Measurements from ENCODE around the gene SREBF1.
"Not testable (repeated sequence)": the region's sequence is repeated elsewhere in the genome, so short reads cannot be mapped to it uniquely, and the experiment has no call there.

SREBF1 gene

DNA sequence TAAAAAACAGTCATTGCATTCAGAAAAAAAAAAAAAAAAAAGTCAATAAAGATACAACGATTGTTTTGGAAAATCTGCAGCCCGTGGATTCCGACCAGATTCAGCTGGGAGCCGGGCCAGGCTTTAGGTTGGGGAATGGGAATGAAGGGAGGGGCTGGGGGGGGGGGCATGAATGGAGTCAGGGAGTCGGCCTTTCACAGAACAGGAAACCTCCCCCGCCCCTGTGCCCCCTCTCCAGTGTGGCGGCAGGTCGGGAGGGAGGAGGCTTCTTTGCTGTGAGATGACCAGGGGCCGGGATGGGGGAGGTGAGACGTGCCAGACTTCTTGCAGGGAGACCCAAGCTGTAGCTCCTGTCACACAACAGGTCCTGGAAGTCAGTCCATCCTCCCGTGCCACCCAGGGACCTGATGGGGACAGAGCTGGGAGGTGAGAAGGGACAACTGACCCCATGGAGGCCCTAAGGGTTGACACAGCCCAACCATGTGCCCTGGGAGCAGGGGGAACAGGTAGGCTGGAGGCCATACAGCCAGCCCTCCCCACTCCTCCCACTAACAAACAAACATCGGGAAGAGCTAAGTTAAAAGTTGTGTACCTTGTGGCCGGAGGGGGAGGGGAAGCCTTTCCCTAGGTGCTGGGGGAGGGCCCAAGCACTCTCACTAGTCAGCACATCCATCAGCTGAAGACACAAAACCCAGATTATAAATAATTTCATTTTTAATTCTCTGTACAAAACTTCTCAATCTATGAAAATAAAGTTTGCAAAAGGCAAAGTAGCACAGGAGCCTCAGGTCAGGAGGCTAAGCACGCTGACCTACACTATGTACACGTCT, 25.2 kb downstream of the SREBF1 start:
- DNase-seq (ENCODE audit: low spot score): no peak

DNA sequence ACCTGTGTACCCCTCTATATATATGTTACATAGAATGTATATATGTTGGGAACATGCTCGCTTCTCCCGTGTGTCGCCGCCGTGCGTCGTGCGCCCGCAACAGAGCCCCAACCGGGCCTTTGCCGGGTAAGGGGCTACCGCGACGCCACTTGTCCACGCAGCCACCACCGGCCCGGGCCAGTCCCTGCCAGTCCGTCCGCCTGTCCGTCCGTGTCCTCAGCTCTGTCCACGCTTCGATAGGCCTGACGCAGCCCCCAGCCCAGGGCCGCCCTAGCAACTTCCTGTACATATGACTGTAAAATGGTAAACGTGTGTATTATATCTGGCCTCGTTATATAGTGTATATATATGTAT, 25.9 kb downstream of the SREBF1 start:
- no peak for DNase-seq (ENCODE audit: low spot score)

DNA sequence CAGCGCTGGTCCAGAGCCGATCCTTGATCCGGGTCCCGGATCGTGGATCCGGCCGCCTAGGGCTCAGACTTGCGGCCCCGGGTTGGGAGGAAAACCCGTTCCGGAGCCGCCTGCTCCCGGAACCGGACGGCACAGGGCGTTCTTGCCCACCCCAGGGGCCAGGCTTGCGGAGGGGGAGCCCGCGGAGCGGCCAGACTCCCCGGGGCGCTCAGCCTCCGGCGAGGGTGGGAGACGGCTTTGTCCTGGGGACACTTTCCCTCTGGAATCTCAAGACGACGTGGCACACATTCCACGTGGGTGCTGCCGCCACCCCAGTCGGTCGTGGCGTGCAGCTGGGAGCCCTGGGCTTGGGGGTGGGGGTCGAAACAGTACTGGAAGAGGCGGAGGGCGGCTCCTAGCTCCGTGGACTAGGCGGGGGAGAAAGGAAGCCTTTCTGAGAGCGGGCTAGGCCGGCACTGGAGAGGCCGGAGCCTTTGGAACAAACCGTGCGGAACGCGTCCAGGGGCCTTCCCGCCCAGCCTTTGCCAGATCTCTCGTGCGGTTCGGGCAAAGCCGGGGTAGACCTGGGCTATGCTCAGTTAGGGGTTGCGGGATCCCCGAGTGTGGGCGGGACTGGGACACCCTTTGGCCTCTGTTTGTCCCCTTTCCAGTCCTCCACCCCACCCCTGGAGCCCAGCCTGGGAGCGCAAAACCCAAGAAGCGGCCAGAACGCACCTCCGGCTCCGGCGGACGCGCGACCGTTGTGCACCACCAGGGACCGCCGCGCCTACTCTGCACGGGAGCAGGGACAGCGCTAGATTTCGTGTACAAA, 26.5 kb downstream of the SREBF1 start:
- no peak for DNase-seq (ENCODE audit: low spot score)

DNA sequence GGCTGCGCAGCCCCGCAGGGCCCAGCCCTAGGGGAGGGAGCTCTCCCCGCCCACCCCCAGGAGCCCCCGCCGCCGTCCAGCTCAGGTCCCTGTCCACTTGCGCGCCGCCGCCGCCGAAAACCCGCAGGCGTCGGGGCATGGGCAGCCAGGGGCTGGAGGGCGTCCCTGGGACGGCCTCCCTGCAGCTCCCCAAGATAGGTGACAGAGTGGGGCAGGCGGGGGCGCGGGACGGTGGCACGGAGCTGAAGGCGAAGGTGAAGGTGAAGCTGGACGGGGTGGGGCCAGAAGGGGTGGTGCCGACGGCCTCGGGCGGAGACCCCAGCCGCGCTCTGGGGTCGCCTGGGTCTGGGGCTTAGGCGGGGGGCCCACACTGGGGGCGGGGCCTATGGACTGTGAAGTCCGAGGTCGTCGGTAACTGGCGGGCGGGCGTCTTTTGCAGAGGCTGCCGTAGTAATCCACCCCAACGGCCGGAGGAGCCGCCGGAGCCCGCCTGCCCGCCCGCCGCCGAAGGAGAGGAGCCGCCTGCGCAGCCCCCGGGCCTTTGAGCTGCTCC, 27.2 kb downstream of the SREBF1 start:
- no peak for DNase-seq (ENCODE audit: low spot score)

DNA sequence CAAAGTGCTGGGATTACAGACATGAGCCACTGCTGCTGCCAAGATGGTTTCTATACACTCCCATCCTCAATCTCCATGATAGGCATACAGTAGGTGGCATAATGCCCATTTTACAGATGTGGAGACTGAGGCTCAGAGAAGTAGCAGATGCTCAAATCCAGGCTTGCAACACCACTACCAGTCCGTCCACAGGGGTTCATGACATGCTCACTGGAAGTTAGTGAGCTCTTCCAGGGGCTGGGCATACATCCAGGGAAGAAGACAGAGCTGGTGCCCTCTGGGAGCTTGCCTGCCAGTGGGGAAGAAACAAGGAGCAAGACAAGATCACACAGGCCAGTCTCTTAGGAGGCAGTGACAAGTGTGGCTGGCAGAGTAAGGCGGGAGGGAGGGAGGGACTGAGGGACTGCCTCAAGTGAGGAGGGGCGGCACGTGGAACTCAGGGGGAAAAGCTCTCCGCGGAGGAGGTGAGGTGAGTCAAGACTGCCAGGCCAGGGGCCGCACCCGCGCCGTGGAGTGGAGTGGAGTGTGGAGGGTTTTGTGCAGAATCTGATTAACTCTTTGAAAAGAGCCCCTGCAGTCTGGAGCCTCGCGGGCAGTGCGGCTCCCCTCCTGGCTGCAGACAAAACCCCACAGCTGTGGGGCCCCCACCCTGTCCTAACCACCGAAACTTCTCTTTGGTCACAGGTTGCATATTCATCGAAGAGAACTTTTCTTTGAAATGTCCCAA, 27.9 kb downstream of the SREBF1 start:
- no peak for DNase-seq (ENCODE audit: low spot score)

DNA sequence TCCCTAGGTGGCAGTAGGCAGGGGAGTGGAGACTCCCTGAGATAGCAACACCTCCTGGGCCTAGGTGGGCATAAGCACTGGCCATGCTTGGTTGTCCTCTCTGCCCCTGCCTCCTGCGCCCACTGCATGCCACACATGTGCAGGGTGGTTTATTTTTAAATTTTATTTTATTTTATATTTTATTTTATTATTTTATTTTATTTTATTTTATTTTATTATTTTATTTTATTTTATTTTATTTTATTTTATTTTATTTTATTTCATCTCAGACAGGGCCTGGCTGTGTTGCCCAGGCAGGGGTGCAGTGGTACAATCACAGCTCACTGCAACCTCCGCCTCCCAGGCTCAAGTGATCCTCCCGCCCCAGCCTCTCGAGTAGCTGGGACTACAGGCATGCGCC, 28.6 kb downstream of the SREBF1 start:
- DNase-seq (ENCODE audit: low spot score): not testable (repeated sequence)

DNA sequence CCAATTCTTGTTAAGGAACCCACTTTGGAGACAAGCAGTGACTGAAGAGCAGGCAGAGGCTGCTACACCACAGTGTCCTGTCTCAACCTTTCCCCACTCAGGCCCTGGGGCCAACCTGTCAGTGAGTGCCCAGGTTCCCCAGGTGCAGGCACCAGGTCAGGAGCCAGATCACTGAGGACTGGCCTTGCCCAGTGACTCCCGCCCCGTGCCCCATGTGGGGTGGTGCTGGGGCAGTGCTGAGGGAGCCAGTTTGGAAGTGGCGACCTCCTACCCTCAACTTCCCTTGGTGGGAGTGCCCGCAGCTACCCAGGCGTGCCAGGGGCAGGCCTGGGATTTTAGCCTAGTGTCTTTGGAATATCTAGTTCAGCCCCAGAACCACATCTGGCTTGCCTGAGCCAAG, 29.3 kb downstream of the SREBF1 start:
- DNase-seq (ENCODE audit: low spot score): no peak

DNA sequence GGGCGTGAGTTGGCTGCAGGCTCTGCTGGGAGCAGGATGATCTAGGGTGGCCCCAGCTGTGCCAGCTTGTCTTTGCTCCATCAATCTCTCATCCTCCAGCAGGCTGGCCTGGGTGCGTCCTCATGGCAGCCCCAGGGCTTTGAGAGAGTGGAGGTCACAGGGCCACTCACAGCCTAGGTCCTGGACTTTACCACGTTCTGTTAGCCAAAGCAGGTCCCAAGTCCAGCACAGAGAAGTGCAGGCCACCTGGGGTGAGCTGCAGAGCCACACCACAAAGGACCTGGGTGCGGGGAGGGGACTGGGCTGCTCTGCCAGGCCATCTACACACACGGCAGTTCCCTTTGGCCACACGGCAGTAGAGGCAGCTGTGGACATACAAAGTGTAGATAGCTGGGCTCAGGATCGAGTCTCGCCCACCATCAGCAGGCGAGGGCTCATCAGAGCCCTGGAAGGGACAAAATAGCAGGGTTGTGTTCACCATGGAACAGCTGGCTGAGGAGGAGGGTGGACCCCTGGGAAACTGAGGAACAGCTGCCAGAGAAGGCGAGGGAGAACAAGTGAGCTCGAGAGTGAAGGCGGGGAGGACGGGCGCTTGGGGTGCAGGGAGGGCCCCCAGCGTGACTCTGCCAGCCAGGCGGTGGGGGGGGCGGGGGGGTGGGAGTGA, 30.0 kb downstream of the SREBF1 start:
- DNase-seq (ENCODE audit: low spot score): no peak

DNA sequence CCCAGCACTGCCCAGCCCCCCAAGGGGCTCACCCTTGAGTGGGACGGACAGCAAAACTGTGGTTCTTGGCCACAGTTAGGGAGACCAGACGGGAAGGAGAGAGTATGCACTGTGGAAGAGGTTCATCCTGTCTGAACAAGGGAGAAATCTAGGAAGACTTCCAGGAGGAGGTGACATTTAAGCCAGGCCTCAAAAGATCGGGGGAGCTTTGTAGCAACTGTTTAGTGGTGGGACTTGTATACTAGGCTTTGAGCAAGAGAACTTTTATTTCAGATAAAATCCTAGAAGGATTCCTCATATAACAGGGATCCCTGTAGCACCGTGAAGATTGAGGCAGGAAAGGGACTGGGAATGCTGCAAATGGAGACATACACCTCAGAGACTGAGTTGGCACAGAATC, 30.8 kb downstream of the SREBF1 start:
- DNase-seq (ENCODE audit: low spot score): no peak

DNA sequence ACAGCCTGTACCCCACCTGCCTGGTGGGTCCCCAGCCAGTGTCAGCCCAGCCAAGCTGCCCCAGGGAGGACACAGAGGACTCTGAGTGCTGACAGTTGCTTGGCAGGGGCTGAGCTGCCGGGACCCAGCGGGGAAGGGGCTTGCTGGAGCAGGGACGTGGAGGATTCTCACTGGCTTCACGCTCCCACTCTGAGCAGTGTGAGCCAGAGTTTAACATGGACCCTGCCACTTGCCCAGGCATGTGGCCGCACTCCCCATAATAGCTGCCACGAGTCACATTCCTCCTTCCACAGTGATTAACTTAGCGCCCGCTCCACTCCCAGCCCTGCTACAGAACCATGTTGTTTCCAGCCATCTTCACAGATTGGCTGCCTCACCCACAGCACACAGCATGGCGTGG, 31.2 kb downstream of the SREBF1 start:
- DNase-seq (ENCODE audit: low spot score): no peak

DNA sequence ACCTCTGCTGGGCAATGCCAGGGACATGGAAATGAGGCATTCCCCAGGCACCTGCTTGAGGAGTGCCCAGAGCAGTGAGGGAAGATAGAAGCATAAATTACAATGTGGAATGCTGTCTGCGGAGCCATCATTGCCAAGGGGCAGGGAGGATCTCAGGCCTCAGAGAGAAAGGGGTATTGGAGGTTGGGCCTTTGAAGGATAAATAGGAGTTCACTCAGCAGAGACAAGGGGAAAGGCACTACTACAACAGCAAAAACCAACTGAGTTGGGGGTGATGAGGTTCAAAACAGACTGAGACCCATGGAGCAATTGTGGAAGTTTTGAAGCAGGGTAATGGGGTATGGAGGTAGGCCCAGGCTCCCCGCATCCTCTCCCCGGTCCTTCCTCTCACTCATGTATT, 32.8 kb downstream of the SREBF1 start:
- no peak for DNase-seq (ENCODE audit: low spot score)

DNA sequence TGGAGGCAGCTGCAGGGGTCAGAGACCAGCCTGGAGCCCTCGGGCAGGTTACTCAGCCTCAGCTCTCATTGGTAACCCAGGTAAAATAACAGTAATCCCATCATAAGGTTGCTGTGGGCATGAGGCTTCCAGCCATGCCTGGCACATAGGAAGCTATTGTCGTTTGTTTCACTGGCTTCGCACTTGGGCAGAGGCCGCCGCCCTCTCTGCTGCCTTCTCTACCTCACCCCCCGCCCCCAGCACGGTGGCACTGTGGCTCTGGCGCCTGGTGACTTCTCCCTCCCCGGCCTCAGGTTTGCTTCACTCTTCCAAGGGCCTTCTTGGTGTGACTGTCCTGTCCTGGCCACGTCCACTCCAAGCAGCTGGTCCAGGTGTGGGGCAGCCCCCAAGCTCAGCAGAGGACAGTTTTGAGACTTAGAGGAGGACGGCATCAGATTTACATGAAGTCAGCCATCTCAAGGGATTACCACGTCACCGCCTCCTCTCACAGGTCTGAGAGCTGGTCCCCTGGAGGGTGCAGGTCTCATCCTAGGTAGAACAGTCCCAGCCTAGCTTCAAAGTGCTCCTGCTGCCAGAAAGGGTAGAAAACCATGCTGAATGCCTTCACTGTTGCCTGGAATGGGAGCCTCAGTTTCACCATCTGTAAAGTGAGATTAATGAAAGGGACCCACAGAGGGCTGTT, 34.8 kb downstream of the SREBF1 start:
- no peak for DNase-seq (ENCODE audit: low spot score)

DNA sequence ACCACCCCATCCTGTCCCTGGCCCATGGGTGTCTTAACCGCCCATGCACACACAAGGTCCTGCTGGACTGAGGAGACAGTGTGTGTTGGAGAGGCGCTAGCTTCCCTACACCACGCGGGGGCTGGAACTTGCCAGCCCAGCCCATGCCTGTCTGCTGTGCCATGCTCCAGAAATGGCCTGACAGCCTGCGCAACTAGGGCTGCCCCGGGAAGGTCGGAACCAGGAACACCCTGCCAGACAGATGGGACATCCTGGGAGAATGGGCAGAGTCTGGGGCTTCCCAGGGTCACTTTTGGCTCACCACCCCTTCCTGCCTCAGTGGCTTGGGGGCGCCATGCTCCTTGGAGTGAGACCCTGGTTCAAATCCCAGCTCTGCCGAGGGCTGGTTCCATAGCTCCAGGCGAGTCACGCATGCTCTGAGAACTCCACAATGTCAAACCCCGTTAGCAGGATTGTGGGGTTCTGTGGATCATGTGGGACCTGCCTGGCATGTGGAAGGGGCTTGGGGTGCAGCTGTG, 36.2 kb downstream of the SREBF1 start:
- DNase-seq (ENCODE audit: low spot score): no peak

DNA sequence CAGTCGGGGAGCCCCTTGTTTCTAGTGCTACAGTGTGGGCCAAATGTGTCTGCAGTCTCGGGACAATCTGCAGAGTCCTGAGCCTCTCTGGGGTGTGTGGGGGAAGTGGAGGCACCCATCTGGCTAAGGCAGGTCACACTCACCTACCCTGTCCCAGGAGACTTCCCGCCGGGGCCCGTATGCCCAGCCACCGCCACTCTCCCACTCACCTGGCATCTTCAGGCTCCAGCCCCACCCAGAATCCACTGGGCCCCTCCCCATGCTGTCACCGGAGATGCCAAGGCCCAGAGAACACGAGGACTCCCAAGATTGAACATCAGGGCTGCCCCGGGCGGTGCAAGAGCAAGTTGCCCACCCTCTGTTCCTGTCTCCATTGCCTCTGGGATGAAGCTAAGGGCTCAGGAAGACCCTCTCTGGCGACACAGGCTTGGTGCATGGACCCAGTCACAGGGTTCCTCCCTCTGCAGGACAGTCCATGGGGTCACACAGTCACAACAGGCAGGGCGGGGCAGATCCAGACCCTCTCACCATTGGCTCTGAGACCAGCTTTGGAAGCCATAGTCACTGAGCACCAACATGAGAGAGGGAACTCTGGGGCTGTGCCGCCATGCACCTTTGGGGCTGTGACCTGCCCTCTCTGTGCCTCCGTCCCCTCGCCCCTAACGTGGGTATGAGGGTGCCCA, 38.1 kb downstream of the SREBF1 start:
- no peak for DNase-seq (ENCODE audit: low spot score)

DNA sequence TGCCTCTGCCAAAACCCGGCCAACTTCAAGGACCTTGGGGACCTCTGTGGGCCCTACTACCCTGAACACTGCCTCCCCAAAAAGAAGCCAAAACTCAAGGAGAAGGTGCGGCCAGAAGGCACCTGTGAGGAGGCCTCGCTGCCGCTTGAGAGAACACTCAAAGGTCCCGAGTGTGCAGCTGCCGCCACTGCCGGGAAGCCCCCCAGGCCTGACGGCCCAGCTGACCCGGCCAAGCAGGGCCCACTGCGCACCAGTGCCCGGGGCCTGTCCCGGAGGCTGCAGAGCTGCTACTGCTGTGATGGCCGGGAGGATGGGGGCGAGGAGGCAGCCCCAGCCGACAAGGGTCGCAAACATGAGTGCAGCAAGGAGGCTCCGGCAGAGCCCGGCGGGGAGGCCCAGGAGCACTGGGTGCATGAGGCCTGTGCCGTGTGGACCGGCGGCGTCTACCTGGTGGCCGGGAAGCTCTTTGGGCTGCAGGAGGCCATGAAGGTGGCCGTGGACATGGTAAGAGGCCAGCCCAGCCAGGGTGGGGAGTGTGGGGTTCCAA, 38.7 kb downstream of the SREBF1 start:
- no peak for DNase-seq (ENCODE audit: low spot score)

DNA sequence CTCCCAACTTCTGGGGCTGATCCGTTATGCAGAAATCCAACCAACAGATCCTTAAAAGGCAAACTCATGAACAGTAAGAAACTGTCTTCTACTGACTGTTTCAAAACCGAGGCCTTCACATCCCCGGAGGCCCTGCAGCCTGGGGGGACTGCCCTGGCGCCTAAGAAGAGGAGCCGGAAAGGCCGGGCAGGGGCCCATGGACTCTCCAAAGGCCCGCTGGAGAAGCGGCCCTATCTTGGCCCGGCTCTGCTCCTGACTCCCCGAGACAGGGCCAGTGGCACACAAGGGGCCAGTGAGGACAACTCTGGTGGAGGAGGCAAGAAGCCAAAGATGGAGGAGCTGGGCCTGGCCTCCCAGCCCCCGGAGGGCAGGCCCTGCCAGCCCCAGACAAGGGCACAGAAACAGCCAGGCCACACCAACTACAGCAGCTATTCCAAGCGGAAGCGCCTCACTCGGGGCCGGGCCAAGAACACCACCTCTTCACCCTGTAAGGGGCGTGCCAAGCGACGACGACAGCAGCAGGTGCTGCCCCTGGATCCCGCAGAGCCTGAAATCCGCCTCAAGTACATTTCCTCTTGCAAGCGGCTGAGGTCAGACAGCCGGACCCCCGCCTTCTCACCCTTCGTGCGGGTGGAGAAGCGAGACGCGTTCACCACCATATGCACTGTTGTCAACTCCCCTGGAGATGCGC, 39.5 kb downstream of the SREBF1 start:
- DNase-seq (ENCODE audit: low spot score): no peak

DNA sequence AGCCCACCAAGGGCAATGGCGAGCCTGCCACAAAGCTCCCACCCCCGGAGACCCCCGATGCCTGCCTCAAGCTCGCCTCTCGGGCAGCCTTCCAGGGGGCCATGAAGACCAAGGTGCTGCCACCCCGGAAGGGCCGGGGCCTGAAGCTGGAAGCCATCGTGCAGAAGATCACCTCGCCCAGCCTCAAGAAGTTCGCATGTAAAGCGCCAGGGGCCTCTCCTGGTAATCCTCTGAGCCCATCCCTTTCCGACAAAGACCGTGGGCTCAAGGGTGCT, 40.1 kb downstream of the SREBF1 start:
- DNase-seq (ENCODE audit: low spot score): no peak

DNA sequence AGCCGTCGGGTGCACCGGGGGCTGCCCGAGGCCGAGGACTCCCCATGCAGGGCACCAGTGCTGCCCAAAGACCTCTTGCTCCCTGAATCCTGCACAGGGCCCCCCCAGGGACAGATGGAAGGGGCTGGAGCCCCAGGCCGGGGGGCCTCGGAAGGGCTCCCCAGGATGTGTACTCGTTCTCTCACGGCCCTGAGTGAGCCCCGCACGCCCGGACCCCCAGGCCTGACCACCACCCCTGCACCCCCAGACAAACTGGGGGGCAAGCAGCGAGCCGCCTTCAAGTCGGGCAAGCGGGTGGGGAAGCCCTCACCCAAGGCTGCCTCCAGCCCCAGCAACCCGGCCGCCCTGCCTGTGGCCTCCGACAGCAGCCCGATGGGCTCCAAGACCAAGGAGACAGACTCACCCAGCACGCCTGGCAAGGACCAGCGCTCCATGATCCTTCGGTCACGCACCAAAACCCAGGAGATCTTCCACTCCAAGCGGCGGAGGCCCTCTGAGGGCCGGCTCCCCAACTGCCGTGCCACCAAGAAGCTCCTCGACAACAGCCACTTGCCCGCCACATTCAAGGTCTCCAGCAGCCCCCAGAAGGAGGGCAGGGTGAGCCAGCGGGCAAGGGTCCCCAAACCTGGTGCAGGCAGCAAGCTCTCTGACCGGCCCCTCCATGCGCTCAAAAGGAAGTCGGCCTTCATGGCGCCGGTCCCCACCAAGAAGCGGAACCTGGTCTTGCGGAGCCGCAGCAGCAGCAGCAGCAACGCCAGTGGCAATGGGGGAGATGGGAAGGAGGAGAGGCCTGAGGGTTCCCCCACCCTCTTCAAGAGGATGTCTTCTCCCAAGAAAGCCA, 40.6 kb downstream of the SREBF1 start:
- DNase-seq (ENCODE audit: low spot score): no peak

DNA sequence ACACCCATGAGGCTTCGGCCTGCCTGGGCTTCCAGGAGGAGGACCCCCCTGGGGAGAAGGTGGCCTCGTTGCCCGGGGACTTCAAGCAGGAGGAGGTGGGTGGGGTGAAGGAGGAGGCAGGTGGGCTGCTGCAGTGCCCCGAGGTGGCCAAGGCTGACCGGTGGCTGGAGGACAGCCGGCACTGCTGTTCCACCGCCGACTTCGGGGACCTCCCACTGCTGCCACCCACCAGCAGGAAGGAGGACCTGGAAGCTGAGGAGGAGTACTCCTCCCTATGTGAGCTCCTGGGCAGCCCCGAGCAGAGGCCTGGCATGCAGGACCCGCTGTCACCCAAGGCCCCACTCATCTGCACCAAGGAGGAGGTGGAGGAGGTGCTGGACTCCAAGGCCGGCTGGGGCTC, 41.5 kb downstream of the SREBF1 start:
- DNase-seq (ENCODE audit: low spot score): no peak

Data from hematopoietic multipotent progenitor cell treated with erythropoietin and hydrocortisone succinate and interleukin-3 and kit ligand, for 17 days (in vitro differentiated cells).